Heart left ventricle (tissue), 13 donors: ENCODE data around the gene GALNT13.

Experiments
- POLR2A ChIP-seq, 2 donors: fragments of 450-650 bp; IDR thresholded peaks; one replicate each; pipeline ENCODE4 v1.6.1; 2017; ENCODE audit warnings: antibody characterized with exemption in 2 of 2, mild to moderate bottlenecking in 2 of 2, moderate library complexity in 2 of 2
- TF ChIP-seq, protein P1 (sequence below), 12 donors: fragments of 200-600 bp; sonication (generic) in 4 of 12; IDR thresholded peaks; one replicate each; pipeline versions ENCODE4 v1.5.0 to v1.8.0; 2018 to 2022; ENCODE audit warnings: antibody characterized with exemption in 12 of 12, mild to moderate bottlenecking in 5 of 12
- donor health status: ischemic (EF 13 %, LVEDD 7.1; RV severe dilation, severe dysfunction).
- donor health status: DM: no; HTN: yes; CAD: no.
- donor health status: DM: no; HTN: no; CAD: no.
- donor health status: ischemic (EF 25% LVEDD 6.9; RV normal size, moderate dysfunction).
- donor health status: ischemic (EF 25% LVEDD 5.7; RV mildly dilated, moderate dysfunction).
- donor health status: ischemic (EF 35%, LVEDD 5.7; RV mildly dilated, moderate dysfunction).
- donor health status: nonischemic (EF 11% LVEDD 7.7; RV severe dilation, severe dysfunction).
- donor health status: DM: yes; HTN: yes; CAD: no.
- donor health status: PGD.
- donor health status: ischemic (EF 29% LVEDD 5.4; RV normal size, mild dysfunction).
- donor health status: nonischemic (EF 23%, LVEDD 6.1; RV moderate dilation, normal function).

- TF ChIP-seq, protein P1, sequence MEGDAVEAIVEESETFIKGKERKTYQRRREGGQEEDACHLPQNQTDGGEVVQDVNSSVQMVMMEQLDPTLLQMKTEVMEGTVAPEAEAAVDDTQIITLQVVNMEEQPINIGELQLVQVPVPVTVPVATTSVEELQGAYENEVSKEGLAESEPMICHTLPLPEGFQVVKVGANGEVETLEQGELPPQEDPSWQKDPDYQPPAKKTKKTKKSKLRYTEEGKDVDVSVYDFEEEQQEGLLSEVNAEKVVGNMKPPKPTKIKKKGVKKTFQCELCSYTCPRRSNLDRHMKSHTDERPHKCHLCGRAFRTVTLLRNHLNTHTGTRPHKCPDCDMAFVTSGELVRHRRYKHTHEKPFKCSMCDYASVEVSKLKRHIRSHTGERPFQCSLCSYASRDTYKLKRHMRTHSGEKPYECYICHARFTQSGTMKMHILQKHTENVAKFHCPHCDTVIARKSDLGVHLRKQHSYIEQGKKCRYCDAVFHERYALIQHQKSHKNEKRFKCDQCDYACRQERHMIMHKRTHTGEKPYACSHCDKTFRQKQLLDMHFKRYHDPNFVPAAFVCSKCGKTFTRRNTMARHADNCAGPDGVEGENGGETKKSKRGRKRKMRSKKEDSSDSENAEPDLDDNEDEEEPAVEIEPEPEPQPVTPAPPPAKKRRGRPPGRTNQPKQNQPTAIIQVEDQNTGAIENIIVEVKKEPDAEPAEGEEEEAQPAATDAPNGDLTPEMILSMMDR (IDR thresholded peaks at IDR 0.05) = no peak
- TF ChIP-seq POLR2A (IDR thresholded peaks at IDR 0.05) = no peak
Measured at GRCh38 chr2:154466226-154466625, 594.5 kb downstream of the GALNT13 start.
